Trophoblast cell (in vitro differentiated cells and primary cell): ENCODE measurements around the gene ZNF277.

ENCODE experiments used
- DNase-seq, 2 donors: peaks; one replicate each; pipeline ENCODE4 v3.0.0-alpha.2; 2016
- H2AFZ ChIP-seq: 2 replicates; pipeline ENCODE4 v1.6.1; 2013; ENCODE audit warnings: low read length, moderate library complexity, mild to moderate bottlenecking; ENCODE audit not compliant: insufficient read depth, poor library complexity
- H2AK5ac ChIP-seq: 2 replicates; pipeline ENCODE4 v1.6.1; 2013; ENCODE audit warnings: mild to moderate bottlenecking, low read length
- H2BK120ac ChIP-seq: 2 replicates; pipeline ENCODE4 v1.6.1; 2013; ENCODE audit warnings: low read length, mild to moderate bottlenecking, moderate library complexity; ENCODE audit not compliant: insufficient read depth, poor library complexity
- H2BK12ac ChIP-seq: 2 replicates; pipeline ENCODE4 v1.6.1; 2013; ENCODE audit warnings: mild to moderate bottlenecking, low read length, moderate library complexity
- H2BK5ac ChIP-seq: 2 replicates; pipeline ENCODE4 v1.6.1; 2013; ENCODE audit warnings: low read length, low read depth, moderate library complexity, mild to moderate bottlenecking; ENCODE audit not compliant: poor library complexity
- H3K14ac ChIP-seq: 2 replicates; pipeline ENCODE4 v1.6.1; 2013; ENCODE audit warnings: mild to moderate bottlenecking, low read length
- H3K18ac ChIP-seq: 2 replicates; pipeline ENCODE4 v1.6.1; 2013; ENCODE audit warnings: mild to moderate bottlenecking, low read length
- H3K23ac ChIP-seq: 2 replicates; pipeline ENCODE4 v1.6.1; 2013; ENCODE audit warnings: low read length
- H3K27ac ChIP-seq: 2 replicates; pipeline ENCODE4 v1.5.1; 2013; ENCODE audit warnings: low read depth, mild to moderate bottlenecking, inconsistent platforms, low read length, moderate library complexity
- H3K27me3 ChIP-seq: 2 replicates; pipeline ENCODE4 v1.6.1; 2013; ENCODE audit warnings: inconsistent platforms, mild to moderate bottlenecking, low read length, moderate library complexity; ENCODE audit not compliant: insufficient read depth
- H3K36me3 ChIP-seq, 2 experiments: 1 replicate in 1 of 2; 2 replicates in 1 of 2; pipeline ENCODE4 v1.6.1; 2013; ENCODE audit warnings: low read length in 2 of 2, mild to moderate bottlenecking in 2 of 2, moderate library complexity in 1 of 2; ENCODE audit not compliant: insufficient read depth in 2 of 2, control insufficient read depth in 1 of 2
- H3K4ac ChIP-seq: 2 replicates; pipeline ENCODE4 v1.6.1; 2013; ENCODE audit warnings: low read depth, mild to moderate bottlenecking, low read length, moderate library complexity
- H3K4me1 ChIP-seq, 2 experiments: 1 replicate in 1 of 2; 2 replicates in 1 of 2; pipeline ENCODE4 v1.6.1; 2013; ENCODE audit warnings: low read length in 2 of 2, mild to moderate bottlenecking in 2 of 2, moderate library complexity in 1 of 2; ENCODE audit not compliant: insufficient read depth in 2 of 2, control insufficient read depth in 1 of 2
- H3K4me2 ChIP-seq: 2 replicates; pipeline ENCODE4 v1.6.1; 2013; ENCODE audit warnings: inconsistent platforms, mild to moderate bottlenecking, low read length, moderate library complexity
- H3K4me3 ChIP-seq: 2 replicates; pipeline ENCODE4 v1.5.1; 2013; ENCODE audit warnings: mild to moderate bottlenecking, low read depth, low read length, inconsistent platforms
- H3K79me1 ChIP-seq: one replicate; pipeline ENCODE4 v1.6.1; 2013; ENCODE audit warnings: low read length
- H3K79me2 ChIP-seq: 2 replicates; pipeline ENCODE4 v1.6.1; 2013; ENCODE audit warnings: low read length, mild to moderate bottlenecking; ENCODE audit not compliant: control insufficient read depth, insufficient read depth, poor library complexity
- H3K9ac ChIP-seq: 2 replicates; pipeline ENCODE4 v1.6.1; 2013; ENCODE audit warnings: mild to moderate bottlenecking, low read length
- H3K9me3 ChIP-seq: 2 replicates; pipeline ENCODE4 v1.6.1; 2013; ENCODE audit warnings: low read depth, mild to moderate bottlenecking, control low read depth, inconsistent platforms, low read length; ENCODE audit not compliant: insufficient read depth
- H4K12ac ChIP-seq: 2 replicates; pipeline ENCODE4 v1.6.1; 2013; ENCODE audit warnings: low read depth, mild to moderate bottlenecking, low read length, moderate library complexity
- H4K8ac ChIP-seq: 2 replicates; pipeline ENCODE4 v1.6.1; 2013; ENCODE audit warnings: low read depth, mild to moderate bottlenecking, low read length, moderate library complexity
- H4K91ac ChIP-seq: one replicate; pipeline ENCODE4 v1.6.1; 2013; ENCODE audit warnings: low read depth, mild to moderate bottlenecking, low read length, moderate library complexity
- WGBS: extraction: QIAGEN DNeasy Blood & Tissue Kit; methylation state at CpG from one replicate; pipeline ENCODE4 v1.1.7; 2013; ENCODE audit warnings: missing lambda C conversion rate; ENCODE audit not compliant: insufficient read length, insufficient coverage; ENCODE audit errors: extremely low coverage; 5-methylcytosine and 5-hydroxymethylcytosine counted together

ZNF277 gene

DNA sequence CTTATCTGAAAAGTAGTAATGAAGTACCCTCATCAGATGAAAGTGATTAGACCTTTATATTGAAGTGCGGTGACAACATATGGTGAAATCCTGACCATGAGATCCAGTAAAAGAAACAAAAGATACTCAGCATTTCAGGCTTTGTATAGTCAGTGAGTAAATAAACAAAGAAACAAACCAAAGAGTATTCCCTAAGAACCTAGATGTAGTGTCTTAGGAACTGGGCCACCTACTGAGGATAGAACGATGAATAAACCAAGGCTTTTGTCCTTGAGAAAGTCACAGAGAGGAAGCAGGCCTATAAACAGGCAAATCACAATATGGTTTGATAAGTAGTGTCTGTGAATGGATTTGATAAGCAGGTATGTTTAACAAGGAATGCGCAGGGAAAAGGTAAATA is 46.2 kb downstream of the ZNF277 start:
- Histone ChIP-seq H3K27ac (no peak overlapping the region), H3K27me3 (no peaks in the 10 kb centered on the region), H3K4me2 (no peak overlapping the region), H3K4me1 (peaks cover 5% of the 10 kb centered on the region in 2 experiments), H3K79me1 (no peaks in the 10 kb centered on the region), H3K18ac (no peak overlapping the region), H3K4me3 (no peak overlapping the region), H4K8ac (no peak overlapping the region), H2BK120ac (no peak overlapping the region), H3K4ac (no peak overlapping the region), H2BK12ac (no peak overlapping the region), H3K23ac (no peak overlapping the region), H3K79me2 (peaks cover 3% of the 10 kb centered on the region), H2AFZ (no peak overlapping the region), H2BK5ac (no peak overlapping the region), H3K9me3 (no peaks in the 10 kb centered on the region), H3K36me3 (no peaks in the 10 kb centered on the region), H4K12ac (no peak overlapping the region), H3K14ac (no peak overlapping the region), H3K9ac (no peak overlapping the region), H2AK5ac (no peak overlapping the region), H4K91ac (no peak overlapping the region)
- peak in 1 of 2 donors; percentile 9 for DNase-seq
- no CpG with 5 or more reads among the region's 3 CpGs for WGBS

DNA sequence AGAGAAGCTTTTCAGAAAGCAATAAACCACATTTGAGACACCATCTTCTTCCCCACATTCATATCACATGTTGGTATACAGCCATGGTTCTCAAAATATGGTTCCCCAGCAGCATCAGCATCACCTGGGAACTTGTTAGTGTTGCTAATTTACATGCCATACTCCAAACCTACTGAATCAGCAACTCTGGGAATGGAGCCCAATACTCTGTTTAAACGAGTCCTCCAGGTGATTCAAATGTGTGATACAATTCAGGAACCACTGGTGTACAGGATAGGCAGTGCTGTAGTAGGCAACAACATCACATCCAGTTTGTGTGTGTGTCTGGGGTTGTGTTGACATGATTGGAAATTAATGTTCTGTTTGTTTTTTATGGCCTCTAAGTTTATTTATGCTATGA is 47.7 kb downstream of the ZNF277 start:
- no peak overlapping the region for H2AFZ ChIP-seq
- no peak overlapping the region for H4K12ac ChIP-seq
- peak overlapping the region; percentile 31 for H2BK5ac ChIP-seq
- no peak overlapping the region for H3K4ac ChIP-seq
- H2BK120ac ChIP-seq = peak overlapping the region; percentile 13
- H3K23ac ChIP-seq = no peak overlapping the region
- H3K79me2 ChIP-seq = peaks cover 3% of the 10 kb centered on the region
- H3K4me3 ChIP-seq = no peak overlapping the region
- H3K14ac ChIP-seq = no peak overlapping the region
- no peak overlapping the region for H3K9ac ChIP-seq
- no peak for DNase-seq
- H4K91ac ChIP-seq = peak overlapping the region; percentile 47
- WGBS = no CpG with 5 or more reads among the region's 1 CpG
- H2AK5ac ChIP-seq = peak overlapping the region; percentile 54
- no peaks in the 10 kb centered on the region for H3K27me3 ChIP-seq
- H3K18ac ChIP-seq = peak overlapping the region; percentile 53
- no peak overlapping the region for H4K8ac ChIP-seq
- H2BK12ac ChIP-seq = peak overlapping the region; percentile 31
- no peaks in the 10 kb centered on the region for H3K36me3 ChIP-seq
- H3K4me1 ChIP-seq = peaks cover 5% of the 10 kb centered on the region in 2 experiments
- no peak overlapping the region for H3K27ac ChIP-seq
- H3K79me1 ChIP-seq = no peaks in the 10 kb centered on the region
- H3K9me3 ChIP-seq = no peaks in the 10 kb centered on the region
- H3K4me2 ChIP-seq = no peak overlapping the region

DNA sequence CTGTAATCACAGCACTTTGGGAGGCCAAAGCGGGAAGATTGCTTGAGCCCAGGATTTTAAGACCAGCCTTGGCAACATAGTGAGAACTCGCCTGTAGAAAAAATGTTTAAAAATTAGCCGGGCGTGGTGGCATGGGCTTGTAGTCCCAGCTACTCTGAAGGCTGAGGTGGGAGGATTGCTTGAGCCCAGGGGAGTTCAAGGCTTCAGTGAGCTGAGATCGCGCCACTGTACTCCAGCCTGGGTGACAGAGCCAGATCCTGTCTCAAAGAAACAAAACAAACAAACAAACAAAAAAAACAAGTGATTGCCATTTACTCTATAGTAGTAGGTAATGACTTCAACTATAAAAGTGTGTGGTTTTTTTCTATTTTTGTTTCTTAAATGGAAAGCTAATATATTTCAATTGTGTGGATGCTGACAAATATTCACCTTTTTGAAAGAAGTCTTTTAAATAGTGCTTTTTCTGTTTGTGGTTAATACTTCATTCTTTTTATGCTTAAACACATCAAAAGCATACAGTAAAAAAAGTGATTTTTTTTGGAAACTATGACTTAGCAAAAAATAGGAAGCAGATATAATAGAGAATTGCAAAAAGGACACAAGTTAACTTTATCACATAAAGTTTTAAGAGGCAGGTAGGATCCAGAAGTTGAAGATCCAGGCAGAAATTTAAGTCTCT is 48.4 kb downstream of the ZNF277 start:
- no peaks in the 10 kb centered on the region for H3K36me3 ChIP-seq
- H3K23ac ChIP-seq = no peak overlapping the region
- no peak overlapping the region for H3K27ac ChIP-seq
- no peak overlapping the region for H3K4ac ChIP-seq
- H2AK5ac ChIP-seq = no peak overlapping the region
- H4K8ac ChIP-seq = no peak overlapping the region
- H3K79me1 ChIP-seq = no peaks in the 10 kb centered on the region
- H2BK120ac ChIP-seq = no peak overlapping the region
- no peak overlapping the region for H3K14ac ChIP-seq
- no peaks in the 10 kb centered on the region for H3K9me3 ChIP-seq
- H3K4me1 ChIP-seq = peaks cover 5% of the 10 kb centered on the region in 2 experiments
- peaks cover 3% of the 10 kb centered on the region for H3K79me2 ChIP-seq
- no peak overlapping the region for H3K4me3 ChIP-seq
- H3K4me2 ChIP-seq = no peak overlapping the region
- H3K27me3 ChIP-seq = no peaks in the 10 kb centered on the region
- H3K9ac ChIP-seq = no peak overlapping the region
- H4K12ac ChIP-seq = no peak overlapping the region
- no peak overlapping the region for H2BK12ac ChIP-seq
- H2BK5ac ChIP-seq = no peak overlapping the region
- no peak for DNase-seq
- no peak overlapping the region for H3K18ac ChIP-seq
- no CpG with 5 or more reads among the region's 6 CpGs for WGBS
- H2AFZ ChIP-seq = no peak overlapping the region
- H4K91ac ChIP-seq = no peak overlapping the region

DNA sequence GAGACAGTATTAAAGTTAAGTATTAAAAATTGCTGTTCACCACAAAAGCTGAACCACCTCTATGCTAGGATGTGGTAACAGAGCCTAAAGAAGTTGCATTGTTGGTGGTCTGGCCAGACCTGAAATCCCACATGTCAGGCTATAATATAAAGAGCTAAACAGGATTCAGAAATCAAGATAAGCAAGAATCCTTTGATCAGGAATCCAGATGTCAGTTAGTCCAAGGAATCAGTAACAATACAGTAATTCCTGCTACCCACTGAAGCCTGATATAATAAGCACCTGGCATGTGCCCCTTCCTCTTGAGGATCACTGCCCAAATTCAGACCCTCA is 48.9 kb downstream of the ZNF277 start:
- Histone ChIP-seq H4K91ac (no peak overlapping the region), H2BK12ac (no peak overlapping the region), H3K14ac (no peak overlapping the region), H3K27ac (no peak overlapping the region), H2BK5ac (no peak overlapping the region), H3K9me3 (no peaks in the 10 kb centered on the region), H3K4me1 (peaks cover 5% of the 10 kb centered on the region in 2 experiments), H3K9ac (no peak overlapping the region), H3K27me3 (no peaks in the 10 kb centered on the region), H2AFZ (no peak overlapping the region), H3K4me3 (no peak overlapping the region), H3K23ac (no peak overlapping the region), H3K79me1 (no peaks in the 10 kb centered on the region), H3K4ac (no peak overlapping the region), H4K8ac (no peak overlapping the region), H3K79me2 (peaks cover 3% of the 10 kb centered on the region), H3K36me3 (no peaks in the 10 kb centered on the region), H3K18ac (no peak overlapping the region), H2AK5ac (no peak overlapping the region), H3K4me2 (no peak overlapping the region), H2BK120ac (no peak overlapping the region), H4K12ac (no peak overlapping the region)
- peak in 1 of 2 donors; percentile 68 for DNase-seq
